Calu3 (cell line): ENCODE data around the gene SMC4. TPM values are rescaled to one million over a fixed set of nuclear protein-coding genes. Genes with fewer than 3 reads are reported as not detected.
"Not testable (repeated sequence)": the region's sequence is repeated elsewhere in the genome, so short reads cannot be mapped to it uniquely, and the experiment has no call there.

Experiments
- BruUV-seq: library from RNA; stranded (reverse); fragments of 400-500 nt; replicated peaks from 2 replicates; lab custom pipeline; 2021; lab: Mats Ljungman, UMichigan
- CTCF ChIA-PET: fragments of 300-600 bp; sonication (Branson Sonifier 250); formaldehyde crosslinking; loops from one replicate; lab custom pipeline; 2022; ENCODE audit warnings: antibody characterized with exemption; lab: Charles Lee
- DNase-seq: peaks from one replicate; pipeline ENCODE4 v3.0.0; 2022
- H3K27ac Mint-ChIP-seq: one replicate; pipeline ENCODE4 v1.8.0; 2022; ENCODE audit warnings: mixed read lengths; ENCODE audit not compliant: unreplicated experiment
- H3K27me3 Mint-ChIP-seq: one replicate; pipeline ENCODE4 v1.8.0; 2022; ENCODE audit warnings: mixed read lengths; ENCODE audit not compliant: unreplicated experiment
- H3K36me3 Mint-ChIP-seq: one replicate; pipeline ENCODE4 v1.8.0; 2022; ENCODE audit warnings: mild to moderate bottlenecking, moderate library complexity, mixed read lengths; ENCODE audit not compliant: insufficient read depth, unreplicated experiment
- H3K4me1 Mint-ChIP-seq: one replicate; pipeline ENCODE4 v1.8.0; 2022; ENCODE audit warnings: mild to moderate bottlenecking, low read depth, mixed read lengths; ENCODE audit not compliant: unreplicated experiment
- H3K4me3 Mint-ChIP-seq: one replicate; pipeline ENCODE4 v1.8.0; 2022; ENCODE audit warnings: mild to moderate bottlenecking, low read depth, moderate library complexity, mixed read lengths; ENCODE audit not compliant: unreplicated experiment
- H3K9me3 Mint-ChIP-seq: one replicate; pipeline ENCODE4 v1.8.0; 2022; ENCODE audit warnings: low read depth, mixed read lengths; ENCODE audit not compliant: unreplicated experiment
- CTCF ChIP-seq: fragments of 200-600 bp; IDR thresholded peaks from one replicate; pipeline ENCODE4 v1.8.0; 2022; ENCODE audit warnings: antibody characterized with exemption; ENCODE audit not compliant: unreplicated experiment
- intact Hi-C: fragments of 100-400 bp; cut with micrococcal nuclease; formaldehyde crosslinking; loops from one replicate; pipeline ENCODE4 v1.10.0; 2022; ENCODE audit not compliant: unreplicated experiment
- total RNA-seq: library from RNA; stranded (reverse); gene quantifications from 2 replicates; pipeline ENCODE4 v1.2.3, GENCODE V29; 2022

SMC4 gene
- total RNA-seq, 1 experiment from 2014 or later = 256 TPM

- Mint-ChIP-seq H3K4me3 (peak overlapping the region; percentile 100), H3K9me3 (peaks cover 2% of the 10 kb centered on the region), H3K4me1 (peaks cover 36% of the 10 kb centered on the region), H3K27me3 (no peaks in the 10 kb centered on the region), H3K27ac (peak overlapping the region; percentile 100), H3K36me3 (peaks cover 23% of the 10 kb centered on the region)
- CTCF ChIA-PET = interaction anchor here (0.6 to 1.8 kb wide), 2 partner anchors 14 to 1474 kb away, joined by 5 to 6 read pairs; no protein-coding TSS in a partner anchor
- DNase-seq = no peak
- TF ChIP-seq CTCF = no peak
- BruUV-seq = no TSS peak
- intact Hi-C loops = no loop called here
Measured at GRCh38 chr3:160450846-160451245, 51.4 kb downstream of the SMC4 start.

- intact Hi-C loops = no loop called here
- TF ChIP-seq CTCF = no peak
- no TSS peak for BruUV-seq
- Mint-ChIP-seq H3K4me3 (no peak overlapping the region), H3K27ac (no peak overlapping the region), H3K27me3 (no peaks in the 10 kb centered on the region), H3K4me1 (peaks cover 29% of the 10 kb centered on the region), H3K36me3 (peaks cover 23% of the 10 kb centered on the region), H3K9me3 (peaks cover 2% of the 10 kb centered on the region)
- CTCF ChIA-PET = no interaction called here
- DNase-seq = no peak
Measured at GRCh38 chr3:160451602-160452001, 52.2 kb downstream of the SMC4 start.

- CTCF ChIA-PET, H3K9me3 Mint-ChIP-seq, intact Hi-C loops, BruUV-seq, H3K4me3 Mint-ChIP-seq, DNase-seq, H3K27ac Mint-ChIP-seq, H3K27me3 Mint-ChIP-seq: not testable (repeated sequence)
- H3K36me3 Mint-ChIP-seq = peaks cover 23% of the 10 kb centered on the region
- peaks cover 29% of the 10 kb centered on the region for H3K4me1 Mint-ChIP-seq
Measured at GRCh38 chr3:160452251-160452650, 52.8 kb downstream of the SMC4 start.

- CTCF ChIA-PET = interaction anchor here (0.6 kb wide), 1 partner anchor 618 kb away, joined by 3 read pairs; no protein-coding TSS in a partner anchor
- peaks cover 2% of the 10 kb centered on the region for H3K9me3 Mint-ChIP-seq
- no peak overlapping the region for H3K27ac Mint-ChIP-seq
- BruUV-seq = no TSS peak
- peaks cover 6% of the 10 kb centered on the region for H3K36me3 Mint-ChIP-seq
- intact Hi-C loops = no loop called here
- no peak overlapping the region for H3K4me3 Mint-ChIP-seq
- peaks cover 19% of the 10 kb centered on the region for H3K27me3 Mint-ChIP-seq
- H3K4me1 Mint-ChIP-seq = peaks cover 10% of the 10 kb centered on the region
- DNase-seq = no peak
- no peak for TF ChIP-seq CTCF
Measured at GRCh38 chr3:160454995-160455394, 55.5 kb downstream of the SMC4 start.

- Mint-ChIP-seq H3K27ac (no peak overlapping the region), H3K9me3 (no peaks in the 10 kb centered on the region), H3K4me1 (peaks cover 1% of the 10 kb centered on the region), H3K27me3 (peaks cover 19% of the 10 kb centered on the region), H3K4me3 (no peak overlapping the region), H3K36me3 (no peaks in the 10 kb centered on the region)
- no peak for DNase-seq
- intact Hi-C loops = no loop called here
- CTCF ChIA-PET = interaction anchor here (0.6 kb wide), 1 partner anchor 404 kb away, joined by 4 read pairs; no protein-coding TSS in a partner anchor
- TF ChIP-seq CTCF = no peak
- no TSS peak for BruUV-seq
Measured at GRCh38 chr3:160455846-160456245, 56.4 kb downstream of the SMC4 start.
